WERI-Rb-1 (cell line): ENCODE results near the gene UBE2N.

ENCODE experiments used
- DNase-seq: peaks from one replicate; pipeline ENCODE4 v3.0.0-alpha.2; 2020
- H3K27ac ChIP-seq: fragments of 250-450 bp; sonication (Bioruptor Pico); 2 replicates; pipeline ENCODE4 v1.5.1; 2020; ENCODE audit warnings: mild to moderate bottlenecking, moderate library complexity
- H3K27me3 ChIP-seq: fragments of 250-450 bp; sonication (Bioruptor Pico); 2 replicates; pipeline ENCODE4 v1.5.1; 2021; ENCODE audit warnings: mild to moderate bottlenecking, low read depth, moderate library complexity; ENCODE audit not compliant: insufficient read depth, severe bottlenecking
- H3K36me3 ChIP-seq: fragments of 250-450 bp; sonication (Bioruptor Pico); 2 replicates; pipeline ENCODE4 v1.5.1; 2020; ENCODE audit warnings: mild to moderate bottlenecking, moderate library complexity
- H3K4me3 ChIP-seq: 2 replicates; pipeline ENCODE4 v1.5.1; 2011; ENCODE audit warnings: low read depth, mild to moderate bottlenecking, control low read depth, low read length
- H3K9me3 ChIP-seq: fragments of 250-450 bp; sonication (Bioruptor Pico); 2 replicates; pipeline ENCODE4 v1.5.1; 2021; ENCODE audit warnings: mild to moderate bottlenecking, moderate library complexity; ENCODE audit not compliant: severe bottlenecking
- CTCF ChIP-seq: IDR thresholded peaks from 2 replicates; pipeline ENCODE4 v1.5.1; 2011; ENCODE audit warnings: low read depth, mild to moderate bottlenecking, control low read depth, inconsistent platforms, low read length

Gene UBE2N

GRCh38 chr12:93461503-93461902, 19.8 kb upstream of the UBE2N start:
- Histone ChIP-seq H3K9me3 (no peaks in the 10 kb centered on the region), H3K36me3 (no peaks in the 10 kb centered on the region), H3K4me3 (no peak overlapping the region), H3K27ac (no peak overlapping the region), H3K27me3 (no peaks in the 10 kb centered on the region)
- no peak for TF ChIP-seq CTCF
- no peak for DNase-seq

DNA sequence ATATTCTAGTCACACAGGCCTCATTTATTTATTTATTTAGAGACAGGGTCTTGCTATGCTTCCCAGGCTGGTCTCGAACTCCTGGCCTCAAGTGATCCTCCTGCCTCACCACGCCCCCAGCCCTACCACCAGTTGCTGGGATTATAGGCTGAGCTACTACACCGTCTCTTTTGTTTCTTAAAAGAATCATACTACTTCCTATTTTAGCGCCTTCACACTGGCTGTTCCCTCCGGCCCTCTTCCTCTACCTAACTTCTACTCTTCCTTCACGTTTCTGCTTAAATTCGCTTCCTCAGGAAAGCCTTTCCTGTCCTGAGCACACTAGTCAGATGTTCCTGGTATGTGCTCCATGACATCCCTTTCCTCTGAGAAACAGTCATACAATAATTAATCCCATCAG, 19.2 kb upstream of the UBE2N start:
- no peak for DNase-seq

GRCh38 chr12:93460003-93460402, 18.3 kb upstream of the UBE2N start:
- no peaks in the 10 kb centered on the region for H3K36me3 ChIP-seq
- no peak overlapping the region for H3K4me3 ChIP-seq
- H3K9me3 ChIP-seq, result no peaks in the 10 kb centered on the region
- H3K27me3 ChIP-seq, result no peaks in the 10 kb centered on the region
- H3K27ac ChIP-seq, result no peak overlapping the region
- no peak for TF ChIP-seq CTCF
- no peak for DNase-seq

More for the DNA sequence above, 19.2 kb upstream of the UBE2N start:
- Histone ChIP-seq H3K9me3 (no peaks in the 10 kb centered on the region), H3K4me3 (no peak overlapping the region), H3K36me3 (no peaks in the 10 kb centered on the region), H3K27ac (no peak overlapping the region), H3K27me3 (no peaks in the 10 kb centered on the region)
- TF ChIP-seq CTCF, result no peak

- Histone ChIP-seq H3K36me3 (no peaks in the 10 kb centered on the region), H3K4me3 (no peak overlapping the region), H3K9me3 (no peaks in the 10 kb centered on the region), H3K27me3 (no peaks in the 10 kb centered on the region), H3K27ac (no peak overlapping the region)
- DNase-seq, result no peak
- no peak for TF ChIP-seq CTCF
Observed at GRCh38 chr12:93459097-93459496, 17.4 kb upstream of the UBE2N start.

DNA sequence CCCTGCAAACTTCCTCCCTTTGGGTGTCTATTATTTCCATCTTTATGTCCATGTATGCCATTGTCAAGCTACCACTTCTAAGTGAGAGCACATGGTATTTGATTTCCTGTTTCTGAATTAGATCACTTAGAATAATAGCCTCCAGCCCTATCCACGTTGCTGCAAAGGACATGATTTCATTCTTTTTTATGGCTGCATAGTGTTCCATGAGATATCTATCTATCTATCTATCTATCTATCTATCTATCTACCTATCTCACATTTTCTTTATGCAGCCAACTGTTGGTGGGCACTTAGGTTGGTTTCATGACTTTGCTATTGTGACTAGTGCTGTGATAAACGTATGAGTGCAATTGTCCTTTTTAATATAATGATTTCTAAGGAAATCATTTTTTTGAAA, 14.3 kb upstream of the UBE2N start:
- no peak overlapping the region for H3K4me3 ChIP-seq
- H3K27ac ChIP-seq, result no peak overlapping the region
- no peak for DNase-seq
- H3K27me3 ChIP-seq, result no peaks in the 10 kb centered on the region
- H3K9me3 ChIP-seq, result no peaks in the 10 kb centered on the region
- TF ChIP-seq CTCF, result no peak
- no peaks in the 10 kb centered on the region for H3K36me3 ChIP-seq

GRCh38 chr12:93453633-93454032, 11.9 kb upstream of the UBE2N start:
- Histone ChIP-seq H3K36me3 (no peaks in the 10 kb centered on the region), H3K4me3 (no peak overlapping the region), H3K9me3 (no peaks in the 10 kb centered on the region), H3K27me3 (no peaks in the 10 kb centered on the region), H3K27ac (no peak overlapping the region)
- DNase-seq, result no peak
- no peak for TF ChIP-seq CTCF
